ENCODE results near the gene GPC1. TPM values are rescaled to one million over a fixed set of nuclear protein-coding genes. Genes with fewer than 3 reads are reported as not detected.
A peak's percentile ranks its signal among the peaks of the same experiment; 100 is the strongest.

GPC1 gene
- total RNA-seq, 2 donors from 2014 or later, result 69.5 to 83.1 TPM

DNA sequence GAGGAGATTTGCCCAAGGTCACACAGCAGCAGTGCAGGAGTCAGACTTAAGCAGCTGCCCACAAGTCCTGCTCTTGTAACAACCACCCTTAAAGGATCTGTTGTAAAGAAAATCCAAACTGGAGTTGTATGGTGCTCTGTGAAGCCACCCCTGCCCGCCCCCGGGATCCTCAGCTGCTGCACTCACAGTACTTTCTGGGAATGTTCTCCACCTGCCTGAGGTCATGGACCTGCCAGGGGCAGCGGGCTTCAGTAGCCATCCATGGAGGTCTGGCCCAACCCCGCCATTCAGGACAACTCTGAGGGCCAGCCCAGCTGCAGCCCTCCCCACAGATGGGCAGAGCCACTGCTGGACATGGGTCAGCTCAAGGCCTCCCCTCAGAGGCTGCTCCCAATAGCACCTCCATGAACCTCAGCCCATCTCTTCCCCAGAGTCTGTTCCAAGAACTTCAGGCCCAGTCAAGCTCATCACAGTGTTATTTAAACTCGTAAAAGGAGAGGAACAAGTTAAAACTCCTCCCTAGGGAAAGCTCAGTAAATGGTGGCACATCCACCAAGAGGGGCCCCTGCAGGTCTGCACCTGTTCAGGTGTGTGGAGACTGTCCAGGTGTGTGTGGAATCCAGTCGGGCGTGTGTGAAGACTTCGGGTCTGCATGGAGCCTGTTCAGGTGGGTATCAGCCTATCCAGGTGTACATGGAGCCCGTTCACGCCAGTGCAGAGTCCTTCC, 39.4 kb upstream of the GPC1 start:
- intact Hi-C loops (cut with DNase I), result no loop called here
- DNase-seq (ENCODE audit: low spot score), result peak; percentile 55

DNA sequence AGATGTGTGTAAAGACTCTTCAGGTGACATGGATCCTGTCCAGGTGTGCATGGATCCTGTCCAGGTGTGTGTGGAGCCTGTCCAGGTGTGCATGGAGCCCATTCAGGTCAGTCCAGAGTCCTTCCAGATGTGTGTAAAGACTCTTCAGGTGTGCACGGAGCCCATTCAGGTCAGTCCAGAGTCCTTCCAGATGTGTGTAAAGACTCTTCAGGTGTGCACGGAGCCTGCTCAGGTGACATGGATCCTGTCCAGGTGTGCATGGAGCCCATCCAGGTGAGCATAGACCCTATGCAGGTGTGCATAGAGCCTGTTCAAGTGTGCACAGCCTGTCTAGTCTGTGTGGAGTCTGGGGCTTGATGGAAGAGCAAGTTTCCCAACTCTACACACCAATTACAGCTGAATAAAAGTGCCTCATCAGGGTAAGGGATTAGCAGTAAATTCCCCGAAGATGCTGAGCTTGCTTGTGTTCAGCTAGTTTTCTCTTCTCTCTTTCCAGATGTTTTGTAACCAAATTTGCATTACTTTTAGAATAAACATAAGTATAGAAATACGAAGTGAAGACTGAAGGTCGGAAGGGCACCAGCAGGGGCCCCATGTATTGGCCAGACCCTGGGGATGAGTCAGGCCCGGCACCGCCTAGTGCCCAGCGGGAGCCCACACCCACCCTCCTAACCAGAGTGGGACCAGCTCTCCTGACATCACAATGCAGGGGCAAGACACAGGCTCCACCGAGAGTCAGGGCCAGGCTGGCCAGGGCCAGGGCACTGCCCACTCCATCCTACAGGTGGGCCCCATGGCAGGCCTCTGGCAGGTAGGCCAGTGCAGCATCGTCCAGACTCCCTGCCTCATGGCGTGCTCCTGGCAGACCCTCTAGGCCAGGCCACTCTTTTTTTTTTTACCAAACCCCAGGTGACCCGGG, 38.6 kb upstream of the GPC1 start:
- peak; percentile 73 for DNase-seq (ENCODE audit: low spot score)
- intact Hi-C loops (cut with DNase I), result no loop called here

DNA sequence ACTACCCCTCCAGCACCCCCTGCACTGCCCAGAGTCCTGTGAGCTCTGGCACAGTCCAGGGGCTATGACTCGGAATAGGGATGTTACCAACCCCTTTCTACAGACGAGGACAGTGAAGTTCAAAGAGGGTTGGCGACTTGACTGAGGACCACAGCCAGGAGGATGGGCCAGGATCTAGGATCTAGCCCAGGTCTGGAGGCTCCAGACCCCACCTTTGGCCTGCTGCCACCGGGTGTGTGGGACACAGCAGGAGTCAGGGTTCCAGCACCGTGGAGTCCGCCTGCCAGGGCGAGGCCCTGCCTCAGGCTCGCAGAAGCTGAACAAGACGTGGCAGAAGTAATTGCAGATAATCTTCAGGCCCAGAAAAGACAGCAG, 37.9 kb upstream of the GPC1 start:
- intact Hi-C loops (cut with DNase I), result no loop called here
- peak; percentile 28 for DNase-seq (ENCODE audit: low spot score)

DNA sequence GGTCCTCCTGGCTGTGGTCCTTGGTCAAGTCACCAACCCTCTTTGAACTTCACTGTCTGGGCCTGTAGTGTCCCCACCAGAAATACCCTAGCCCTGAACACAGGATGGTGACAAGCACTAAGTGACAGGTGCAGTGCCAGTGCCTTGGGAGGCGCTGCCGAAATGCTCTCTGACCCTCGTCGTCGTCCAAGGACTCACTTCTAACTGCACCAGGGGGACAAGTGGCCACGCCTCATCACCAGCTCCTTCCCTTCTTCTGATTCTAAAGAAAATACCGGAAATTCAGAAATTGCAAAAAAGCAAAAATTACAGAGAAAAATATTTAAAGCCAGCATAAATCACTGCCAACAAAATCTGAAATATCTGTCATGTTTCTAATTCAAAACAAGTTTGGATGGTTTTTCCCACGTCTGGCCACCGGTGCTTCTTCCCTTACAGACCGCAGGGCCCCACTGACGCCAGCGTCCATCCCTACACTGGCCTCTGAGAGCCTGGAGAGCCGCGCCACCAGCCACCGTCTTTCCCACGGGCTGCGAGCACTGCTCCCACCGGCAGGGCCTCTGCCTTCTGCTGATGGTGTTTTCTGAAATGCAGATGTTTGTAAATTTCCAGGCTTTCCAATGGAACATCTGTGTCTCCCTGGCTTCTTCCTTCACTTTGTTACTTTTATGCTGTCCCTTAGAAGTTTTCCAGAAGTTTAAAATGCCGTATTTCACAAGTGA, 37.4 kb upstream of the GPC1 start:
- intact Hi-C loops (cut with DNase I), result no loop called here
- DNase-seq (ENCODE audit: low spot score), result peak; percentile 35

DNA sequence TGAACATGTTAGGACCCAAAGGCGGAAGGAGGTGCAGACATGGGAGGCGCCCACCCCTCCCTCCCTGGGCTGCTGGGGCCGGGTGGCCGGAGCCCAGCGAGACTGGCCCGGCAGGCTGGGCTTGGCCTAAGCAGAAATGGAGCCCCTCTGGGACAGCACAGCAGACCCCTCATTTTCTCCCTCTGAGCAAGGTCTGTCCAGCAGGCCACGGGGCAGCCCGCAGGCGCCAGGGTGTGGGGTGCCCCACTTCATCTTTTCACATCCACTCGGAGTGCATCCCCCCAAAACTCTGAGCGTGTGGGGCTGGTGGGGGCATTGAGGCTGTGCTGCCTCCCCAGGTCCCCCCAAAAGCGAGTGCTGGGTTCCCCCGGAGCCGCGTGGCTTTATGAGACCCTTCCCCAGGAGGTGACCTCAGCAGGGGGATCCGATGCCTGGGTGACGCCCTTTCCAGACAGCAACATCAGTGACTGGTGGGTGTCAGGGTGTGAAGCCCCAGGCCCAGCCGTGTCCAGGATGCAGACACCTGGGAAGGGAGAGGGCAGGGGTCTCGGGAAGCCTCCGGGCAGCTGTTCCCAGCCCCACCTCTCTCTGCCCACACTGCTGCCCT, 36.7 kb upstream of the GPC1 start:
- intact Hi-C loops (cut with DNase I), result no loop called here

DNA sequence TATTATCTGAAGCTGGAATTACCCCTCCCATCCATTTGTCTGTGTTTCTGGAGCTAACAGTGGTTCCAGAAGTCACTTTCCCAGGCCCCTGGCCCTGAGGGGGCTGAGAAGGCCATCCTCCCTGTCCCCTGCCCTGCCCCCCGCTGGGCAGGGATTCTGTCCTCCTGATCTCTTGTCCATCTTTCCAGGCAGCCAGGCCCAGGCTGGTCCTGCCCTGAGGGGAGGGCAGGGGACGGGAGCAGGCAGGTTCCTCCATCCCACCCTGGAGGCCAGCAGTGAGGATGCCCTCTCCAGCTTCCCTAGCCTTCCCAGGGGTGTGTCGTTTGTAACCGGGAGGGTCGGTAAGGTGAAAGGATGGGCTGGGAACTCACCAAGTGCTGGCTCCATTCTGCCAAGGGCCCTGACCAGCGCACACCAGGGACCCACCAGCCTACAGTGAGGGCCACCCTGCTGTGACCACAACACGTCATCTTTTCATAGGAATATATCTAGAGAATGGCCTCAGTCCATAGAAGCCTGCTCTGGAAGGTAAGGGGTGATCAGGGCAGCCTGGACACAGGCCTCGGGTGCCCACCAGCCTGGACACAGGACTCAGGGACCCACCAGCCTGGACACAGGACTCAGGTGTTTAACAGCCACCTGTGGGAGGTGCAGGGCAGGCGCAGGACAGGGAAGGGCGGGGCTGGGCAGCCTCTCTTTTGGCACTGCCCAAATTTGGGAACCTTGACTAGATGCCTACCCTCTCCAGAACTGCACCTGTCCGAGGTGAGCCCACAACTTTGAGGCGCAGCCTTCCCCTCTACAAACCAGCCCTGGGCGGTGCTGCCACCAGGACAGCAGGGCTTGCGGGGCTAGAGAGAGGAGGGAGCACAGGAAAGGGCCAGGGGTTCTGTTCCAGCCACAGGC, 35.8 kb upstream of the GPC1 start:
- intact Hi-C loops (cut with DNase I), result no loop called here

More for the DNA sequence above, 36.7 kb upstream of the GPC1 start:
- peak; percentile 72 for DNase-seq (ENCODE audit: low spot score)

DNA sequence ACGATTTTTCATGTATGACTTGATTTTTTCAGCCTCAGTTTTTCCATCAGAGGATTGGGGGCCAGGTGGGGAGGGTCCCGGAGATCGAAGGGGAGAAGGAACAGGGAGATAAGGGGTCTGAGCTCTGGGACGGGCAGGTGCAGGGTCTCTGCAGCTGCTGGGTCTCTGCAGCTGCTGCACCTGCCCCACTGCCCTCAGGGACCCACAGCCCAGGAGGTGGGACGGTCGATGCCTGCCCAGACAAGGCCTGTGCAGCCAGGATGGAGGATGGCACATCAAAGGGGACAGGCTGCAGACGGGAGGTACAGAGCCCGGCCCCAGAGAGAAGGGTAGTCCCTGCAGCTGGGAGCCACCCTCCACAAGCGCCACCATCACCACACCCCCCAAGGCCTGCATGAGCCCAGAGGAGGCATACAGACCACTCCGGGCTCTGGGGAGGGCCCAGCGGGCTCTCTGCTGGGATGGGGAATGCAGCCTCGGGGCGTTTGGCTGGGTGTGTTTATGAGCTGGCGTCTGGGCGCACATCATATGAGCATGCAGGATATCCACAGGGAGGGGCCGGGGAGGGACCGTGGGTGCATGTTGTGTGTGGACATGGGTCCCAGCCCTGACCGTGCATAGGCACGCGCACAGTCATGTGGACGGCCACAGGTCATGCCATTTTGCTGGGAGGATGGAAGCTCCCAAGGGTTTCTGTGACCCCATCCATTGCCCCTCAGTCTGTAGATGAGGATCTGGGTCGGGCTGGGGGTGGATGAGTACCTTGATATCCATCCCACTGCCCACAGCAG, 34.9 kb upstream of the GPC1 start:
- peak; percentile 77 for DNase-seq (ENCODE audit: low spot score)
- intact Hi-C loops (cut with DNase I), result no loop called here

More for the DNA sequence above, 35.8 kb upstream of the GPC1 start:
- DNase-seq (ENCODE audit: low spot score), result peak; percentile 67

DNA sequence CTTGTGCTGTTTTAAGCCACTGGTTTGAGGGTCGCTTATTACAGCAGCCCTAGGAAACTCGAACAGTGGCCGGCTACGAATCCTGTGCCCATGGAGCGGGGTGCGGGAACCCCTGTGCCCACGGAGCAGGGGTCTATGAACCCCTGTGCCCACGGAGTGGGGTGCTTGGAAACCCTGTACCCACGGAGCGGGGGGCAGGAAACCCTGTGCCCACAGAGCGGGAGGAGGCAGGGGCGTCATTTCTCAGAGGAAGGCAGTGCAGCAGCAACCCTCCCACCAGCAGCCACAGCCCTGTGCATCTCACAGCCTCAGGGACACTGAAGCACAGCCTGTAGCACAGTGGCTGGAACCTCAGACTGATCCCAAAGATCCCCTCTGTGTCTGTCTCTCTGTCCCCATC, 34.2 kb upstream of the GPC1 start:
- intact Hi-C loops (cut with DNase I), result no loop called here
- DNase-seq (ENCODE audit: low spot score), result peak; percentile 48

DNA sequence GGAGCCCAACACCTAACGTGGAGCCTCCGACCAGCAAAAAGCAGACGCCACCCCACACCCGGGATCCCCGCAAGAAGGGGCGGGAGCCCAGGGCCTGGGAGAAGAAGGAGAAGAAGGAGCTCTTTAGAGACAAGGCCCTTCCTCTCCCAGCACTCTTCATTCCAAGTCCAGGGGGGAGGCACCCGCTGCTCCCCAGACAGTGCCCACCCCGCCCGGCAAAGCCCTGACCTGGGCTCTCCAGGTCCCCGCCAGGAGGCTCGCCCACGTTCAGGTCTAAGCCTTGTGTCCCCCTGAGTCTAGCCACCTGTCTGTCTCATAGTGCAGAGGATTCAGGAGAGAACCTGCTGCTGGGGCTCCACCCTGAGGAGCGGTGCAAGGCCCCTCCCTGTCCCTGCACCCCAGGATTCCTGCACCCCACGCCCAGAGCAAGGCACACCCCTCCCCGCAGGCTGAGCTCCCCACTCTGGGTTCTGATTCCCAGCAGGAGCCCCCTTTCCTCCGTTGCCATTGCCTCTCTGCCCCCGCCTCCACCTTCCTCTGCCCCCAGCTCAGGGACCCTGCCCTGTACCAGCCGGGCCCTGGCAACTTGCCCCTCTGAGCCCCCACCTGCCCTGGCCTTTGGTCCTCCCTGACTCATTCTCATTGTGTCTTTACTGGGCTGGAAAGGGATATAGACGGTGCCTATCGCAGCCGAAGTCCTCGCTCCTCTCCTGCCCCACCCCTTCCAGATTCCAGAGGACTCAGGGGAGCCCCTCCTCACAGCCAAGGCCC, 33.5 kb upstream of the GPC1 start:
- peak; percentile 62 for DNase-seq (ENCODE audit: low spot score)
- intact Hi-C loops (cut with DNase I), result no loop called here

DNA sequence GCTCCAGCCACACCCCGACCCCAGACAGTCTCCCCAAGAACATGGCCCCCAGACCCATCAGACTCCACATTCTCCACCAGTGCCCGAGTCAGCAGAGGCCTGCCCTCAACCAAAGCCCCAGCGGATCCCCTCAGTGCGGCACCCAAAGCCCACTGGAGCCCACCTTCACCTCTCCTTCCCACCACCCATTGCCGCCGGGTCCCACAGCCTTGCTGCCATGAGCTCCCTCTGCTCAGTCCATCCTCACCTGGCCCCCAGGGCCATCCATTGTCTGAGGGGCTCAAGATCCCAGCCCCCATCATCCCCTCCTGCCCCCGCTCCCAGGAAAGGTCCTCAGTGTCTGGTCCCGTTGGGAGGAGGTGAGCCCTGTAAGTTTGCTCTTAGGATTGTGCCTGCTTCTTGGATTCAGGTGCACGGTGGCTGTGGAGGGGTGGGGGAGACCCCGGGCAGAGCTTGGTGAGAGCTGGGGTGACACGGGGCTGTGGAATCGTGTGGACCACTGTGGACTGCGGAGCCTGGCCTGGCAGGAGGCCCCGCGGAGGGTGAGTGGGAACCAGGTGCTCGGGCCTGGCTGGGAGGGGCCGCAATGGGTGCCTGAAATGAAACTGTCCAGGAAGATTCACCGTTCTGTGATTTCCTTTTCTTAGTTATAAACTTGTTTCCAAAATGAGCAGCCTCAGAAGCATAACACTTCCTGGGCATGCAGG, 32.7 kb upstream of the GPC1 start:
- peak; percentile 59 for DNase-seq (ENCODE audit: low spot score)
- intact Hi-C loops (cut with DNase I), result no loop called here

DNA sequence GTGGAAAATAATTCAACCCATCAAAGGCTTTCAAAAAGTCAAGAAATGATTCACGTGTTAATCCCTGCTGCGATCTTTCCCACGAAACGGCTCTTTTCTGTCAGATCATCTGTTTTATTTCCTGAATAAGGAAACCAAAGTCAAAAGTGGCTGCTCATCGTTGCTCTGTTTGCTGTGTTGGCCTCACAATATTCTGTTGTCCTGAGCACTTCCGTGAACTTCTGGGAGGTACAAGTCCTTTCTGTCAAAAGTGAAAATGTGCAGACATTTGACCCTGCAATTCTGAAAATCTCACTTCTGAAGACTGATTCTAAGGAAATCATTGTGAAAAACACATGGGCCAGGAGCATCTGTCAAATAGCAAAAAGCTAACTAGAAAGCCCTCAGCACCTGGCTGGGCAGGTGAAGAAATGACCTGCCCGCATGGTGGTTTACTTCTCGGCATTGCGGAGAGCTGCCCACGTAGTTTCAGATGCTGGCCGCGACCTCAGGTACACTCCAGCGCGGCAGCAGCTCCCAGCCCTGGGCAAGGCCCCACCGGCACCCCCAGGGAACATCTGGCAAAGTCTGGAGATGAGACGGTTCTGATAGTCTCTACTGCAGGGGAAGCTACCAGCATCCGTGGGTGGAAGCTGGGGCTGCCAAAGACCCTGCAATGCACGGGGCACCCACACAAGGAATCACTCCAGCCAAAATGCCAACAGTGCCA, 31.9 kb upstream of the GPC1 start:
- intact Hi-C loops (cut with DNase I), result no loop called here
- DNase-seq (ENCODE audit: low spot score), result no peak

DNA sequence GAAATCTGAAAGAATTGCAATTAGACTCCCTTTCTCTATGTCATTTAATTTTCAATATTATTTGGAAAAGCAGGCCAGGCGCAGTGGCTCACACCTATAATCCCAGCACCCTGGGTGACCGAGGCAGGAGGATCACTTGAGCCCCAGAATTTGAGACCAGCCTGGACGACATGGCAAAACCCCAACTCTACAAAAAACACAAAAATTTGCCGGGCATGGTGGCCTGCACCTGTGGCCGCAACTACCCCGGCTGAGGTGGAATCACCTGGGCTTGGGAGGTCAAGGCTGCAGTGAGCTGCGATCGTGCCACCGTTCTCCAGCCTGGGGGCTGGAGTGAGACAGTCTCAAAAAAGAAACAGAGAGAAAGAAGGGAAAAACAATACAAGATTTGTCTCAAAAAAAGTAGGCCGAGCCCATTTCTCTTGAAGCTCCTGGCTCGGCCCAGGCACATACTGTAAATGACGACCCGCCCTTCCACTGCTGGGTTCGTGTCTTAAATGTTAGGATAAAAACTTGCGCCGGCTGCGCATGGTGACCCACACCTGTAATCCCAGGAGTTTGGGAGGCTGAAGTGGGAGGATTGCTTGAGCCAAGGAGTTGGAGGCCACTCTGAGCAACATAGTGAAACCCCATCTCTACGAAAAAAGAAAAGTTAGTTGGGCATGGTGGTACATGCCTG, 31.1 kb upstream of the GPC1 start:
- DNase-seq (ENCODE audit: low spot score), result peak; percentile 67
- intact Hi-C loops (cut with DNase I), result no loop called here

DNA sequence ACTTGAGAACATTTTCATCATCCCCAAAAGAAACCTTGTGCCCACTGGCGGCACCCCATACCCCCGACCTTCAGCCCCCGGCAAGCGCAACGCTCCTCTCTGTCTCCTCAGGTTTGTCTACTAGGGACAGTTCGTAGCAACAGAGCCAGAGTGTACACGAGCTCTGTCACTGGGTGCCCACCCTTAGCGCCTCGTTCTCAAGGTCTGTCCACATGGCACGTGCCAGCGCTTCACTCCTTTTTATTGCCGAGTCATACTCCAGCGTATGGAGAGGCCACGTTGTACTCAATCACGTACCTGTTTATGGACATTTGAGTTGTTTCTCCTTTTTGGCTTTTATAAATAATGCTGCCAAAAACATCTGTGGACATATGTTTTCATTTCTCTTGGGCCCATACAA, 30.3 kb upstream of the GPC1 start:
- DNase-seq (ENCODE audit: low spot score), result peak; percentile 44
- intact Hi-C loops (cut with DNase I), result no loop called here

DNA sequence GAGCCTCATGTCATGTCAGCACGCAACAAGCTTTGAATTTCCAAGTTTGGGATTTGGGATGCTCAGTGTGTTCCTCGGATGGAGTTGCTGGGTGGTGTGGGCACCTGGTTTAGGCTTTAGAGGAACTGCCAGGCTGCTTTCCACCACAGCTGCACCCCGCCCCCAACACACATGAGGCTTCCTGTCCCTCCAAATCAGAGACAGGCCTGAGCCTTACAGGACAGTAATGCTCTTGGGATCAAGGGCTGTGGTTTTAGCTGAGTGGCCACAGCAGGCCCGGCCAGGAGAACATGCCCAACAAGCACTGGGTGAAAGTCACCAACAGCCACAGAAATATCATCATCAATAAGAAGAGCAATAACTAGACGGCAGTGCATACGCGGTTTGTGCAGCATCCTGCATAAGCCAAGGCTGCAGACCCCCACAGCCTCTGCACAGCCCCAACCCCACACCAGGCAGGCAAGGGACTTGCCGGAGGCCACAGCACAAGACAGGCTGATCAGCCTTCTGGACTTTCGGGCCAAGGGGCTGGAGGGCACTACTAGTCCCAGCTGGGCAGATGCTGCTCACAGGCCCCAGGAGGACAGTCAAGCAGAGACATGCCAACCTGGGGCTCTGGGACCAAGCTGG, 29.7 kb upstream of the GPC1 start:
- DNase-seq (ENCODE audit: low spot score), result peak; percentile 47
- intact Hi-C loops (cut with DNase I), result no loop called here

DNA sequence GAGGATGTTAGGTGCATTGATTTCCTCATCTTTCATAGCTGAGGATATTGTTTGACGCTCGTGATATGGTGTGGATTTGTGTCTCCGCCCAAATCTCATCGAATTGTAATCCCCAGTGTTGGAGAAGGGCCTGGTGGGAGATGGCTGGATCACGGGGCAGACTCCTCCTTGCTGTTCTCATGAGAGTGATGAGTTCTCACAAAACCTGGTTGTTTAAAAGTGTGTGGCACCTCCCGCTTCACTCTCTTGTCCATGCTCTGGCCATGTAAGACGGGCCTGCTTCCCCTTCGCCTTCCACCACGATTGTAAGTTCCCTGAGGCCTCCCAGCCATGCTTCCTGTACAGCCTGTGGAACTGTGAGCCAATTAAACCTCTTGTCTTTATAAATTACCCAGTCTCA, 28.4 kb upstream of the GPC1 start:
- intact Hi-C loops (cut with DNase I), result no loop called here
- DNase-seq (ENCODE audit: low spot score), result no peak

All from posterior vena cava (tissue), 2 donors.